Epithelial cell of esophagus (primary cell): ENCODE results near the gene DUS3L.
A peak's percentile ranks its signal among the peaks of the same experiment; 100 is the strongest.

Experiments
- DNase-seq: peaks from one replicate; pipeline ENCODE4 v3.0.0; 2010; ENCODE audit warnings: low read depth
- H3K4me3 ChIP-seq: 2 replicates; pipeline ENCODE4 v1.5.1; 2011; ENCODE audit warnings: mild to moderate bottlenecking, low read length, control low read depth
- CTCF ChIP-seq: IDR thresholded peaks from 2 replicates; pipeline ENCODE4 v1.5.1; 2011; ENCODE audit warnings: low read depth, mild to moderate bottlenecking, low read length, control low read depth, inconsistent platforms; ENCODE audit not compliant: insufficient read depth; ENCODE audit errors: missing control alignments

DUS3L gene

GRCh38 chr19:5790559-5791520 is at the start of gene DUS3L:
TSS of gene DUS3L (minus strand) at chr19:5791163. CDS start at chr19:5791141, 22 bp downstream.
- TF ChIP-seq CTCF, result no peak
- peak; percentile 100 for DNase-seq
- peak within 1 kb of the TSS; percentile 96 for H3K4me3 ChIP-seq

DNA sequence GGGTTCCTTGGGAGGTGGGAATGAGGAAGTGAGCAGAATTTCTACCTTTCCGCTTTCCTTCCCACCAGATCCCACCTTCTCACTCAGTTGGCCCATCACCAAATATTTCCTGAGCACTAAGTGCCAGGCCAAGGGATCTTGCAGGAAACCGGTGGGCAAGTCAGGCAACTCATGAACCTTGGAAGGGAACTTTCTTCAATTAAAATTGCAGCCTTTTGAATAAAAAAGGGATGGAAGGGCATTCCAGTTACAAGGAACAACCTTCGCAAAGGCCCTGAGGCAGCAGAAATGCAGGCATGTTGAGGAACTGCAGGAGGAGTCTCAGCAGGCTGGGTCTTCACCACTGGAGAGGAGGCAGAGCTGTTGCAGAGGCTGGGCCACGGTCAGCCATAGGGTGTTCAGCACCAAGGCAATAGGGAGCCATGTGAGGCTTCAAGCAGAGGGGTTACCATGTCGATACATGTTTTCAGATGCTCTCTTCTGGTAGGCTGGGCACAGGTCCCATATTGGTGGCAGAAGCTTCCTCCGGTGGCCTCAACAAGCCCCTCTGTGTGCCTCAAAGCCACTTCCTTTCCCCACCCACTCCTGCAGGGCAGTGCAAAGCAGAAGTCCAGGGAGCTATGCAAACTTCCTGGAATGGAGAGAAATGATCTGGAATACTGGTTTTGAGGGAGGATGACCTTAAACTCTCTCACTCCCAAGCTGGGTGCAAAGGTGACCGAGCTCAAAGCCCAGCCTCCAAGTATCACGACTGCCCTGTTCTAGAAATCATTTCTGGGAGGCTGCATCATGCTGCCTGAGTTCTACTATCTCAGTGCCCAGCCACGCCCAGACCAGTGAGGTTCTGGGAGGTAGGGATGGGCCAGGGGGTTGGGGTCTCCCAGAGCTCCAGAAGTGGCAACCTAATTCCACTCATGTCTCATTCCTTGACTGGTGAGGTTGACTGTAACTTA is 48.4 kb upstream of the DUS3L start, which contains the start of gene FUT6:
FUT6 (minus strand) TSS at position 638 of the 953 bp plus-strand sequence. CDS start 7,135 bp downstream, outside the sequence.
- H3K4me3 ChIP-seq, result no peak within 1 kb of the TSS
- DNase-seq, result no peak
- no peak for TF ChIP-seq CTCF

DNA sequence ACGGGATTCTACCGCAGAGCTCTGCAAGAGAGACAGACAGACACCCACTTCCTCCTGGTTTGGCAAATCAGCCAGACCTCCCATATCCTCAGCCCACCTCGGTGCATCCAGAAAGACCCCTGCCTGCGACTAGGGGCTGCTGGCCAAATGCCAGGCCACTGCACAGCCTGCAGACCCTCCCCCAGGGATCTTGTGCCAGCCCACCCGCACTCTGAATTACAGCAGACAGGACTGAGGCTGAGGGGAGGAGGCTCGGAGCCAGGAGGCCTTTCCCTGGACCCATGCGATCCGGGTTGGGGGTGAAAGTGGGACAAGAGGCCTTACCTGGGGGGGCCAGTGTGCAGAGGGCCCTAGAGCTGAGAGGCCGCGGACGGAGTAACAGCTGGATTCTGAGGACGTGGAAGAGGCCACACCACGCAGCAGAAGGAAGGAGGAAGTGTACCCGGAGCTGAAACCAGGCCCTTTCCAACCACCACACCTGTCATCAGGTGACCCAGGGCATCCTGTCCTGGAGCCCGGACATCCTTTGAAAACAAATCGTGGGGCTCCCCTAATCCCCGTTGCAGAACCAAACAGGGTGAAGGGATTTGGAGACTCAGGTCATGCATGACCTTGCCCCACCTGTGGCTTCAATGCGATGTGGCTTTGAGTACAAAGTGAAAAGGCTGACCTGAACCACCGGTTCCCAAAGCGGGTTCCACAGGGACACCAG is 47.5 kb upstream of the DUS3L start:
- DNase-seq, result no peak
- TF ChIP-seq CTCF, result no peak
- H3K4me3 ChIP-seq, result no peak overlapping the region

GRCh38 chr19:5837761-5838352 is 46.9 kb upstream of the DUS3L start:
- H3K4me3 ChIP-seq, result no peak overlapping the region
- no peak for DNase-seq
- no peak for TF ChIP-seq CTCF

DNA sequence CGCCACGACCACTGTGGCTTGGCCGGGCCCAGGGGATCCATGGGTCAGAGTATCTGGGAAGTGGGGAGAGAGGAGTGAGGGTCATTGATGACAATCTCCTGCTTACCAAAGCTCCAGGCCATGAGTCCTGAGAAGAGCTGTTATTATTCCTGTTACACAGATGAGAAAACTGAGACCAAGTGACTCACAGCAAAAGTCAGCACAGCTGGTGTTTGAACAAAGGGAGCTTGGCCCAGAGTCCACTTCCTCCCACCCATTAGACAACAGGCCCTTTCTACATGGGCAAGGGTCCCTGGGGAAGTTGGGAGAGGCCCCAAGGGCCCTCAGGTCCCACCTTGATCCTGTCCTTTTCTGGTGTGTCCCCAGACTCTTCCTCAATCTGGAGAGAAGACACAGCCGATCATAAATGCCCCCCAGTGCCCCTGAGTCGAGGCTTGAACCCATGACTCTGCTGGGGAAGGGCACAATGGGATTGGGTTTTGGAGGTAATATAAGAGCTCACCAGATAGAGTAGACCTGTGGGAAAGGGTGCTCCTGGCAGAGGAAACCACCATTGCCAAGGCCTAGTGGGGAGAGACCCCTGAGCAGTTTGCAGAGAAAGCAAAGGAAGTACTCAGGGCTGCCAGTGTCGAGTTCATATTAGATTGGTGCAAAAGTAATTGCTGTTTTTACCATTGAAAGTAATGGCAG is 41.7 kb upstream of the DUS3L start:
- no peak for TF ChIP-seq CTCF
- H3K4me3 ChIP-seq, result no peak overlapping the region
- DNase-seq, result no peak
